ENCODE results near the gene USHBP1. TPM values are rescaled to one million over a fixed set of nuclear protein-coding genes. Genes with fewer than 3 reads are reported as not detected.

The USHBP1 gene
- total and polyA plus RNA-seq, 10 of the 15 experiments (the other 5 are each of a cell fraction or from before 2014, with no cell fraction given): 0.05 to 0.96 (median 0.22) TPM; not detected in 2

DNA sequence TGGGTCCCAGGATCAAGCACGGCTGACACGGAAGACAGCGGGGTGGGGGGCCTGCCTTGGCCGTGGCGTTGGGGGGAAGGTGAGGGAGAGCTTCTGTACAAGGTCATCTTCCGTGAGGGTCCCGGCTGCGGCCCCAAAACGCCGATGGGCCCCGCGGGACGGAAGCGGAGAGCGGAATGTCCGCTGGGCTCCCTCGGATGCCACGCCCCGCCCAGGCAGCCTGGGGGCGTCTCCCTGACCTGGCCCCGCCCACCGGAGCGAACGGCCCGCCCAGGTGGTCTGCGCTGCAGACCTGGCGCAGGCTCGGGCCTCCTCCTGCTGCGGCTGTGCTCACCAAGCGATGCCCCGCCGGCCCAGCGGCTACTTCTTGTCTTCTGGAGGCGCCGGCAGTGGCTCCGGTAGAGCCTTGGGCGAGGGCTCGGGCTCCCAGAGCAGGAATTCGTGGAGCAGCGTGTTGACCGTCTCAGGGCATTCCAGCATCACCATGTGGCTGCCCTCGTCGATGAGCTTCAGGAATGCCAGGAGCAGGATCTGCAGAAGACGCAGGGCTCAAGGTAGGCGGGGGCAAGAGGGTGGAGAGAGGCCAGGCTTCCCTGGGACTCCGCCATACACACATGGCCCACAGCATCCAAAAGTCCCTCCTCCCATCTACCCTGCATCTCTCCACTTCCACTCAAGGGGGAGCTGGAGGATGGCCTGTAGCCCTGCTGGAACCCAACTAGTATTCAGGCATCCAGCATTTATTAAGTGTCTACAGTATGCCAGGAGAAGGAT, 27.9 kb upstream of the USHBP1 start (continued):
- TF ChIP-seq, protein P1, sequence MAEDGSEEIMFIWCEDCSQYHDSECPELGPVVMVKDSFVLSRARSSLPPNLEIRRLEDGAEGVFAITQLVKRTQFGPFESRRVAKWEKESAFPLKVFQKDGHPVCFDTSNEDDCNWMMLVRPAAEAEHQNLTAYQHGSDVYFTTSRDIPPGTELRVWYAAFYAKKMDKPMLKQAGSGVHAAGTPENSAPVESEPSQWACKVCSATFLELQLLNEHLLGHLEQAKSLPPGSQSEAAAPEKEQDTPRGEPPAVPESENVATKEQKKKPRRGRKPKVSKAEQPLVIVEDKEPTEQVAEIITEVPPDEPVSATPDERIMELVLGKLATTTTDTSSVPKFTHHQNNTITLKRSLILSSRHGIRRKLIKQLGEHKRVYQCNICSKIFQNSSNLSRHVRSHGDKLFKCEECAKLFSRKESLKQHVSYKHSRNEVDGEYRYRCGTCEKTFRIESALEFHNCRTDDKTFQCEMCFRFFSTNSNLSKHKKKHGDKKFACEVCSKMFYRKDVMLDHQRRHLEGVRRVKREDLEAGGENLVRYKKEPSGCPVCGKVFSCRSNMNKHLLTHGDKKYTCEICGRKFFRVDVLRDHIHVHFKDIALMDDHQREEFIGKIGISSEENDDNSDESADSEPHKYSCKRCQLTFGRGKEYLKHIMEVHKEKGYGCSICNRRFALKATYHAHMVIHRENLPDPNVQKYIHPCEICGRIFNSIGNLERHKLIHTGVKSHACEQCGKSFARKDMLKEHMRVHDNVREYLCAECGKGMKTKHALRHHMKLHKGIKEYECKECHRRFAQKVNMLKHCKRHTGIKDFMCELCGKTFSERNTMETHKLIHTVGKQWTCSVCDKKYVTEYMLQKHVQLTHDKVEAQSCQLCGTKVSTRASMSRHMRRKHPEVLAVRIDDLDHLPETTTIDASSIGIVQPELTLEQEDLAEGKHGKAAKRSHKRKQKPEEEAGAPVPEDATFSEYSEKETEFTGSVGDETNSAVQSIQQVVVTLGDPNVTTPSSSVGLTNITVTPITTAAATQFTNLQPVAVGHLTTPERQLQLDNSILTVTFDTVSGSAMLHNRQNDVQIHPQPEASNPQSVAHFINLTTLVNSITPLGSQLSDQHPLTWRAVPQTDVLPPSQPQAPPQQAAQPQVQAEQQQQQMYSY (CRISPR knock-in tag; IDR thresholded peaks at IDR 0.05): no peak
- TF ChIP-seq, protein P2, sequence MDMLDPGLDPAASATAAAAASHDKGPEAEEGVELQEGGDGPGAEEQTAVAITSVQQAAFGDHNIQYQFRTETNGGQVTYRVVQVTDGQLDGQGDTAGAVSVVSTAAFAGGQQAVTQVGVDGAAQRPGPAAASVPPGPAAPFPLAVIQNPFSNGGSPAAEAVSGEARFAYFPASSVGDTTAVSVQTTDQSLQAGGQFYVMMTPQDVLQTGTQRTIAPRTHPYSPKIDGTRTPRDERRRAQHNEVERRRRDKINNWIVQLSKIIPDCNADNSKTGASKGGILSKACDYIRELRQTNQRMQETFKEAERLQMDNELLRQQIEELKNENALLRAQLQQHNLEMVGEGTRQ (IDR thresholded peaks at IDR 0.05; ENCODE audit: borderline replicate concordance, low read depth, low read length): no peak
- no peak for TF ChIP-seq SUPT20H (IDR thresholded peaks at IDR 0.05; ENCODE audit: borderline replicate concordance, control insufficient read depth, low read depth, low read length)
- TF ChIP-seq RUNX3 (IDR thresholded peaks at IDR 0.05; ENCODE audit: low read length): no peak

DNA sequence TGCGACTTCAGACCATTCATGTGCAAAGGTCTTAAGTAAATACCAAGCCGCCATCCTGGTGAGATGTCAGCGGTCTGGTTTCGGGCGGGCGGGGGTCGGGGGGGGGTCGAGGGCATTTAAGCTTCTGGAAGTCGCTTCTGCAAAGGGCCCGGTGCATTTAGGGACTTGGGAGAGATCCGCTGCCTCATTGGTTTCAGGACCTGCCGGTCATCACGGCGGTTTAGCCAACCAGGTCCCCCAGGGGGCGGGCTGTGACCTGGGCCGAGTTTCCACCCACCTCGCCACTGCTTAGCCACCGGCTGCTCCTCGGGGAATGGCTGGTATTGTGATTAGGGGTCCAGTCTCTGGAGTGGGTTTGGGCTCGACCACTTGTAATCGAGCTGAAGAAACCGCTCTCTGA, 24.9 kb upstream of the USHBP1 start:
- H2AFZ ChIP-seq (ENCODE audit: control insufficient read depth, low read depth, low read length): peak overlapping the region; percentile 66
- H3K36me3 ChIP-seq (ENCODE audit: control insufficient read depth in 2 of 2, insufficient read depth in 2 of 2, low read length in 1 of 2): no peaks in the 10 kb centered on the region; a peak in 1 of 4 replicates
- ChIA-PET CTCF (interaction anchor here (0.6 to 6.5 kb wide), 3 partner anchors 8 to 103 kb away, joined by 3 to 81 read pairs (median 6); no protein-coding TSS in a partner anchor), SMC1A (ENCODE audit: uncharacterized antibody, unreplicated experiment) (no interaction called here), POLR2A (interaction anchor here (0.7 kb wide), 1 partner anchor 45 kb away, joined by 3 read pairs; no protein-coding TSS in a partner anchor), RAD21 (ENCODE audit: unreplicated experiment) (no interaction called here)
- H3K4me3 ChIP-seq: no peak overlapping the region
- H3K27me3 ChIP-seq (replicated peaks in 1 of 2; ENCODE audit: control insufficient read depth in 2 of 2, insufficient read depth in 2 of 2, low read length in 1 of 2): no peaks in the 10 kb centered on the region
- in situ Hi-C loops (cut with MboI) (loop anchor here (5.0 kb wide), 1 partner anchor 217 kb away; no protein-coding TSS in a partner anchor), intact Hi-C loops (cut with micrococcal nuclease; ENCODE audit: unreplicated experiment) (no loop called here)
- WGBS (ENCODE audit: insufficient coverage, insufficient replicate concordance, low lambda C conversion rate, missing lambda C conversion rate): 13% methylated on average over 20 of the region's 22 CpGs
- no peaks in the 10 kb centered on the region for H4K20me1 ChIP-seq (ENCODE audit: control insufficient read depth, insufficient read depth)
- no peaks in the 10 kb centered on the region; the same call in 2 of the 3 replicates for H3K9me3 ChIP-seq (replicated peaks; ENCODE audit: control insufficient read depth, insufficient read depth, low read length)
- no peaks in the 10 kb centered on the region; the same call in 1 of the 2 replicates for H3K79me2 ChIP-seq (ENCODE audit: control insufficient read depth, insufficient read depth, low read length)
- no peak overlapping the region for H3K9ac ChIP-seq (ENCODE audit: control insufficient read depth, insufficient read depth, low read length)
- FAIRE-seq: no peak
- BruUV-seq (replicated peaks): no TSS peak
- TF ChIP-seq, protein P3, sequence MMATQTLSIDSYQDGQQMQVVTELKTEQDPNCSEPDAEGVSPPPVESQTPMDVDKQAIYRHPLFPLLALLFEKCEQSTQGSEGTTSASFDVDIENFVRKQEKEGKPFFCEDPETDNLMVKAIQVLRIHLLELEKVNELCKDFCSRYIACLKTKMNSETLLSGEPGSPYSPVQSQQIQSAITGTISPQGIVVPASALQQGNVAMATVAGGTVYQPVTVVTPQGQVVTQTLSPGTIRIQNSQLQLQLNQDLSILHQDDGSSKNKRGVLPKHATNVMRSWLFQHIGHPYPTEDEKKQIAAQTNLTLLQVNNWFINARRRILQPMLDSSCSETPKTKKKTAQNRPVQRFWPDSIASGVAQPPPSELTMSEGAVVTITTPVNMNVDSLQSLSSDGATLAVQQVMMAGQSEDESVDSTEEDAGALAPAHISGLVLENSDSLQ (IDR thresholded peaks at IDR 0.05): peak; percentile 96
- TF ChIP-seq, protein P4, sequence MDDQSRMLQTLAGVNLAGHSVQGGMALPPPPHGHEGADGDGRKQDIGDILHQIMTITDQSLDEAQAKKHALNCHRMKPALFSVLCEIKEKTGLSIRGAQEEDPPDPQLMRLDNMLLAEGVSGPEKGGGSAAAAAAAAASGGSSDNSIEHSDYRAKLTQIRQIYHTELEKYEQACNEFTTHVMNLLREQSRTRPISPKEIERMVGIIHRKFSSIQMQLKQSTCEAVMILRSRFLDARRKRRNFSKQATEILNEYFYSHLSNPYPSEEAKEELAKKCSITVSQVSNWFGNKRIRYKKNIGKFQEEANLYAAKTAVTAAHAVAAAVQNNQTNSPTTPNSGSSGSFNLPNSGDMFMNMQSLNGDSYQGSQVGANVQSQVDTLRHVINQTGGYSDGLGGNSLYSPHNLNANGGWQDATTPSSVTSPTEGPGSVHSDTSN (IDR thresholded peaks at IDR 0.05; ENCODE audit: insufficient replicate concordance, low read depth, low read length): peak; percentile 95
- TF ChIP-seq TCF12 (IDR thresholded peaks at IDR 0.05; ENCODE audit: low read depth, low read length) (no peak), NFYB (IDR thresholded peaks at IDR 0.05; ENCODE audit: insufficient read depth, low read depth, low read length) (peak; percentile 90), SP1 (IDR thresholded peaks at IDR 0.05; ENCODE audit: low read depth, low read length) (peak; percentile 88), CHD4 (IDR thresholded peaks at IDR 0.05) (no peak)
- DNase-seq (ENCODE audit: low read depth, low spot score): no peak
- no peak overlapping the region for H3K4me2 ChIP-seq (ENCODE audit: control insufficient read depth, insufficient read depth)
- no peak overlapping the region for H3K27ac ChIP-seq (ENCODE audit: control insufficient read depth, insufficient read depth)
- peak; percentile 39 for ATAC-seq
- peaks cover 4% of the 10 kb centered on the region; the same call in 1 of the 2 replicates for H3K4me1 ChIP-seq (ENCODE audit: control insufficient read depth, insufficient read depth, low read length)

Data from GM12878 (cell line).